PC-3 (cell line): ENCODE data around the gene MMP21. TPM values are rescaled to one million over a fixed set of nuclear protein-coding genes. Genes with fewer than 3 reads are reported as not detected.

ENCODE experiments used
- microRNA-seq: library from miRNA; unstranded; fragments of <30 nt; microRNA quantifications from one replicate; pipeline ENCODE4 v1.1.0, GENCODE V29; 2020; ENCODE audit not compliant: unreplicated experiment
- total RNA-seq: library from RNA; depleted of rRNA; stranded (reverse); fragments of >200 nt; gene quantifications from 2 replicates; pipeline ENCODE4 v1.2.3, GENCODE V29; 2014; rRNA removed

The MMP21 gene
- total RNA-seq, 1 experiment from 2014 or later, result not detected

Small RNAs within 50 kb of the gene (microRNA-seq; reads per million reads assigned to microRNA genes)
- not detected for gene MIR4484

Other genes with a start within 250 kb of the MMP21 start
- not detected in 2 replicates for gene TEX36, start 92.7 kb downstream of the MMP21 start, total RNA-seq
- gene EDRF1, start 56.1 kb downstream of the MMP21 start, total RNA-seq, result 16.0 and 17.7 TPM in 2 replicates
- 45.6 and 50.6 TPM in 2 replicates for gene UROS, start 47.4 kb upstream of the MMP21 start, total RNA-seq
- gene BCCIP, start 47.7 kb upstream of the MMP21 start, total RNA-seq, result 64.8 and 81.5 TPM in 2 replicates
- 31.0 and 38.7 TPM in 2 replicates for gene DHX32, start 105.5 kb upstream of the MMP21 start, total RNA-seq
- gene FANK1, start 120.7 kb upstream of the MMP21 start, total RNA-seq, result 0.95 and 2.4 TPM in 2 replicates